AG10803 (cell line): ENCODE results near the gene MFSD2B.

ENCODE experiments used
- DNase-seq: peaks from one replicate; pipeline ENCODE4 v3.0.0; 2010; ENCODE audit warnings: low read depth
- H3K4me3 ChIP-seq: 2 replicates; pipeline ENCODE4 v1.5.1; 2011; ENCODE audit warnings: mild to moderate bottlenecking, low read length, control low read depth
- TF ChIP-seq, protein P1 (sequence below): conservative IDR thresholded peaks from 2 replicates; pipeline ENCODE4 v1.5.1; 2011; ENCODE audit warnings: mild to moderate bottlenecking, low read length, control low read depth, inconsistent platforms

MFSD2B gene, protein sequence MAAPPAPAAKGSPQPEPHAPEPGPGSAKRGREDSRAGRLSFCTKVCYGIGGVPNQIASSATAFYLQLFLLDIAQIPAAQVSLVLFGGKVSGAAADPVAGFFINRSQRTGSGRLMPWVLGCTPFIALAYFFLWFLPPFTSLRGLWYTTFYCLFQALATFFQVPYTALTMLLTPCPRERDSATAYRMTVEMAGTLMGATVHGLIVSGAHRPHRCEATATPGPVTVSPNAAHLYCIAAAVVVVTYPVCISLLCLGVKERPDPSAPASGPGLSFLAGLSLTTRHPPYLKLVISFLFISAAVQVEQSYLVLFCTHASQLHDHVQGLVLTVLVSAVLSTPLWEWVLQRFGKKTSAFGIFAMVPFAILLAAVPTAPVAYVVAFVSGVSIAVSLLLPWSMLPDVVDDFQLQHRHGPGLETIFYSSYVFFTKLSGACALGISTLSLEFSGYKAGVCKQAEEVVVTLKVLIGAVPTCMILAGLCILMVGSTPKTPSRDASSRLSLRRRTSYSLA

DNA sequence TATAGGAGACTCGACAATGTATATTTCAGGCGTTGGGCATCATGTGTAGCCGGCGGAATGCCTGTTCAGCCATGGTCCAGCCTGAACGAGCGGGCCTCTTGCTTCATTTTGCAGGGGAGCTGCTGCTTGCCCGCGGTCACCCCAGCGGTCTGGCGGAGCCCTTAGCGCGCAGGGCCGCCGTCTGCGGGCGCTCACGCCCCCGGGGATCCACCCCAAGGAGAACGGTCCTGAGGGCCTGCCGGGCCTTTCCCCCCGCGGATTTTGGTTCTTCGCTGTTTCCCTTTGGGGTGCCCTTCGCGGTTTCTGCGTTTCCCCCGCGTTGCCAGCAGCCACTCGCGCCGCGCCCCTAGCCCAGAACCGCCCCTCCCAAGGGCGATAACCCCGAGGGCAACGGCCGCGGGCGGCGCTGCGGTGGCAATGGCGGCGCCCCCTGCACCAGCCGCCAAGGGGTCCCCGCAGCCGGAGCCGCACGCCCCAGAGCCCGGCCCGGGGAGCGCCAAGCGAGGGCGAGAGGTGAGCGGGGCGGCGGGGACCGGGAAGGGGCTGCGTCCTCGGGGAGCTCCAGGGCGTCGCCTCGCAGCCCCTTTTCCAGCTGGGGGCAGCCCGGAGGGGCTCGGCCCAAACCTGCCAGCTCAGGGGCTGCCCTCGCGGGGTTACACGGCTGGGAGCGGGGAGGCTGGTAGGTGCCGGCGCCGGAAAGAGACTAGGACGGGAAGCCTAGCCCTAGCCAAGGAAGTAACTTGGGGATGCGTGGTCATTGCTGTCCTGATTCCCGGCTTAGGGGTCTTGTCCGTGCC lies at the start of gene MFSD2B:
Gene MFSD2B, plus strand, starts transcription at position 406 of the 797 bp plus-strand sequence. Its CDS starts 12 bp downstream, at position 418.
- DNase-seq = peak; percentile 15
- TF ChIP-seq, protein P1, sequence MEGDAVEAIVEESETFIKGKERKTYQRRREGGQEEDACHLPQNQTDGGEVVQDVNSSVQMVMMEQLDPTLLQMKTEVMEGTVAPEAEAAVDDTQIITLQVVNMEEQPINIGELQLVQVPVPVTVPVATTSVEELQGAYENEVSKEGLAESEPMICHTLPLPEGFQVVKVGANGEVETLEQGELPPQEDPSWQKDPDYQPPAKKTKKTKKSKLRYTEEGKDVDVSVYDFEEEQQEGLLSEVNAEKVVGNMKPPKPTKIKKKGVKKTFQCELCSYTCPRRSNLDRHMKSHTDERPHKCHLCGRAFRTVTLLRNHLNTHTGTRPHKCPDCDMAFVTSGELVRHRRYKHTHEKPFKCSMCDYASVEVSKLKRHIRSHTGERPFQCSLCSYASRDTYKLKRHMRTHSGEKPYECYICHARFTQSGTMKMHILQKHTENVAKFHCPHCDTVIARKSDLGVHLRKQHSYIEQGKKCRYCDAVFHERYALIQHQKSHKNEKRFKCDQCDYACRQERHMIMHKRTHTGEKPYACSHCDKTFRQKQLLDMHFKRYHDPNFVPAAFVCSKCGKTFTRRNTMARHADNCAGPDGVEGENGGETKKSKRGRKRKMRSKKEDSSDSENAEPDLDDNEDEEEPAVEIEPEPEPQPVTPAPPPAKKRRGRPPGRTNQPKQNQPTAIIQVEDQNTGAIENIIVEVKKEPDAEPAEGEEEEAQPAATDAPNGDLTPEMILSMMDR = no peak
- peak within 1 kb of the TSS; percentile 54 for H3K4me3 ChIP-seq

DNA sequence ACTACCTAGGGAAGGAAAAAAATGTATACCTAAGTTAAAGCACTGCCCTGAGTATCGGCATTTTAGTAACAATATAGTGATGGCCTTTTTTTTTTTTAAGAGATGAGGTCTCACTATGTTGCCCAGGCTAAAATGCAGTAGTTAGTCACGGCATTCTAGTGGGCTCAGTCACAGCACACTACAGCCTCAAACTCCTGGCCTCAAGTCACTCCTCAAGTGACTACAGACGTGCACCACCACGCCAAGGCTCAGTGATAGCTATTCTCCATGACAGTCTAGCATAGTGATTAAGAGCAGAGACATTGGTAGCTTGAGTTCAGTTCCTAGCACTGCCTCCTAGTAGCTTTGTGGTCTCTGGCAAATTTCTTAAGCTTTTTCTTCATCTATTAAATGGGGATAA lies 42.0 kb upstream of the MFSD2B start:
- no peak overlapping the region for H3K4me3 ChIP-seq
- TF ChIP-seq, protein P1 = no peak
- DNase-seq = no peak

GRCh38 chr2:23976883-23977282 lies 33.0 kb upstream of the MFSD2B start:
- no peak overlapping the region for H3K4me3 ChIP-seq
- TF ChIP-seq, protein P1 = no peak
- DNase-seq = no peak

DNA sequence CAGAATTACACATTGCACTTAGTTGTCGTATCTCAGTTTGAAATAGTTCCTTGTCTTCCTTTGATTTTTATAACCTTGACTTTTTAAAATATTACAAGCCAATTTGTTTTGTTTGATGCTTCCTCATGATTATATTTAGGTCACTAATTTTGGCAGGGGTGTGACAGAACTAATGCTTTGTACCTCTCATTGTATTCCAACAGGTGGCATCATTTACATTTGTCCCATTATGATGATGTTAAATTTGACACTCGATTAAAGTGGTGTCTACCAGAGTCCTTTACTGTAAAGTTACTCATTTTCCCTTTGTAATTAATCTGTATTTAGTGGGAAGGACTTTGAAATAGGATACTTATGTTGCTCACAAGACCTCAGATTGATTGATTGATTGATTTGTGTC lies 21.5 kb upstream of the MFSD2B start:
- no peak overlapping the region for H3K4me3 ChIP-seq
- DNase-seq = peak; percentile 17
- TF ChIP-seq, protein P1 = peak; percentile 40

DNA sequence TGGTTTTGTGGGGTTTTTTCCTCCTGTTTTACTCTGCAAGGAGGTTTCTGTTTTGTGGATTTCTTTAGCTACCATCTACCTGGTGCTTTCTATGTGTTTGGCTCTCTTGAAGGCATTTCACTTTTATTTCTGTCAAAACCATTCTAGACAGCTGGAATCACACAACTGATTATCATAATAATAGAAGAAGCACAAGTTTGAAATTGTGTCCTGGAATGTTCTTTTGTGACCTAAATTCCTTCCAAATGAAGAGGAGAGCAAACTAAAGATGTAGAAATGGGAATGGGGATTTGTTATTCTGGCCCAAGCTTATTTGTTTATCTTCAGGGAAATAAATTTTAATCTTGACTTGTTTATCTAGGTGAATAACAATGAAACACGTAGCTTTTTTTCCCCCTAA lies 17.0 kb upstream of the MFSD2B start:
- H3K4me3 ChIP-seq = no peak overlapping the region

GRCh38 chr2:23993736-23994269 lies 16.1 kb upstream of the MFSD2B start:
- no peak for DNase-seq
- no peak overlapping the region for H3K4me3 ChIP-seq
- TF ChIP-seq, protein P1 = no peak

More for the DNA sequence above, 17.0 kb upstream of the MFSD2B start:
- no peak for DNase-seq
- TF ChIP-seq, protein P1 = no peak
